GM20431 (cell line): ENCODE measurements around the gene MGAT4B.

Experiments
- in situ Hi-C: fragments of 300-500 bp; cut with MseI, MboI; formaldehyde crosslinking; loops from one replicate; pipeline ENCODE4 v1.15.0; 2020; ENCODE audit warnings: low sequenced_read_pairs; ENCODE audit not compliant: unreplicated experiment

The MGAT4B gene

GRCh38 chr5:179828756-179829421 lies 22.2 kb upstream of the MGAT4B start:
- in situ Hi-C loops, result no loop called here

GRCh38 chr5:179827680-179828079 lies 21.0 kb upstream of the MGAT4B start:
- in situ Hi-C loops, result no loop called here

- in situ Hi-C loops, result no loop called here
These were observed 19.1 kb upstream of the MGAT4B start for GRCh38 chr5:179825655-179826182.

GRCh38 chr5:179824745-179825112 lies 18.1 kb upstream of the MGAT4B start:
- in situ Hi-C loops, result no loop called here

GRCh38 chr5:179823937-179824744 lies 17.5 kb upstream of the MGAT4B start:
- in situ Hi-C loops, result no loop called here

- in situ Hi-C loops, result no loop called here
These were observed 15.9 kb upstream of the MGAT4B start for GRCh38 chr5:179822444-179822990.

- in situ Hi-C loops, result no loop called here
These were observed 15.4 kb upstream of the MGAT4B start for GRCh38 chr5:179822059-179822432.

GRCh38 chr5:179821298-179822058 lies 14.8 kb upstream of the MGAT4B start:
- in situ Hi-C loops, result no loop called here

- in situ Hi-C loops, result no loop called here
These were observed 14.0 kb upstream of the MGAT4B start, which contains the start of gene SQSTM1 for GRCh38 chr5:179820483-179821297. SQSTM1 (plus strand) TSS chr5:179820905; CDS start chr5:179820937, 32 bp downstream.

GRCh38 chr5:179820127-179820482 lies 13.4 kb upstream of the MGAT4B start:
- in situ Hi-C loops, result no loop called here

GRCh38 chr5:179819296-179820126 lies 12.8 kb upstream of the MGAT4B start:
- in situ Hi-C loops, result no loop called here

GRCh38 chr5:179818746-179819295 lies 12.2 kb upstream of the MGAT4B start:
- in situ Hi-C loops, result no loop called here

- in situ Hi-C loops, result no loop called here
These were observed 11.5 kb upstream of the MGAT4B start for GRCh38 chr5:179817890-179818745.

GRCh38 chr5:179817470-179817840 lies 10.8 kb upstream of the MGAT4B start:
- in situ Hi-C loops, result no loop called here

- in situ Hi-C loops, result no loop called here
These were observed 10.3 kb upstream of the MGAT4B start for GRCh38 chr5:179816796-179817469.

GRCh38 chr5:179816401-179816795 lies 9.7 kb upstream of the MGAT4B start:
- in situ Hi-C loops, result no loop called here
